Osteoblast (primary cell): ENCODE measurements around the gene ITPA. TPM values are rescaled to one million over a fixed set of nuclear protein-coding genes. Genes with fewer than 3 reads are reported as not detected.
A peak's percentile ranks its signal among the peaks of the same experiment; 100 is the strongest.

Source experiments
- DNase-seq: peaks from one replicate; pipeline ENCODE4 v3.0.0; 2011; ENCODE audit warnings: low spot score, mixed read lengths; ENCODE audit not compliant: insufficient read length; ENCODE audit errors: missing footprints
- H2AFZ ChIP-seq: 2 replicates; pipeline ENCODE4 v1.6.0; 2011; ENCODE audit warnings: mild to moderate bottlenecking, low read length
- H3K27ac ChIP-seq: 2 replicates; pipeline ENCODE4 v1.5.1; 2011; ENCODE audit warnings: mild to moderate bottlenecking, low read depth, low read length, moderate library complexity
- H3K27me3 ChIP-seq: 2 replicates; pipeline ENCODE4 v1.6.0; 2012; ENCODE audit warnings: mild to moderate bottlenecking, control low read depth, inconsistent platforms, low read length, moderate library complexity; ENCODE audit not compliant: insufficient read depth
- H3K36me3 ChIP-seq: 2 replicates; pipeline ENCODE4 v1.5.1; 2011; ENCODE audit warnings: mild to moderate bottlenecking, low read length, control low read depth, moderate library complexity; ENCODE audit not compliant: insufficient read depth
- H3K4me1 ChIP-seq: 2 replicates; pipeline ENCODE4 v1.5.1; 2011; ENCODE audit warnings: mild to moderate bottlenecking, low read length, control low read depth, moderate library complexity; ENCODE audit not compliant: insufficient read depth
- H3K4me2 ChIP-seq: 2 replicates; pipeline ENCODE4 v1.6.0; 2011; ENCODE audit warnings: mild to moderate bottlenecking, low read length; ENCODE audit not compliant: insufficient read depth
- H3K4me3 ChIP-seq: fragments of 200-600 bp; sonication (generic); 3 replicates; pipeline ENCODE4 v1.5.1; 2012; ENCODE audit warnings: mild to moderate bottlenecking, low read length, inconsistent platforms; ENCODE audit not compliant: insufficient read depth
- H3K79me2 ChIP-seq: 2 replicates; pipeline ENCODE4 v1.6.0; 2012; ENCODE audit warnings: mild to moderate bottlenecking, low read length, control low read depth, inconsistent platforms; ENCODE audit not compliant: insufficient read depth
- H3K9me3 ChIP-seq: 2 replicates; pipeline ENCODE4 v1.5.1; 2011; ENCODE audit warnings: low read depth, low read length, control low read depth
- H4K20me1 ChIP-seq: 2 replicates; pipeline ENCODE4 v1.6.0; 2012; ENCODE audit warnings: mild to moderate bottlenecking, low read length, control low read depth; ENCODE audit not compliant: insufficient read depth
- CTCF ChIP-seq: IDR thresholded peaks from 2 replicates; pipeline ENCODE4 v1.5.1; 2011; ENCODE audit warnings: mild to moderate bottlenecking, low read depth, low read length, moderate library complexity; ENCODE audit errors: extremely low read depth
- total RNA-seq: library from RNA; depleted of rRNA; stranded (reverse); fragments of >200 nt; gene quantifications from 2 replicates; pipeline ENCODE4 v1.2.3, GENCODE V29; 2012

ITPA gene
- total RNA-seq, 1 donor, result 34.0 TPM

DNA sequence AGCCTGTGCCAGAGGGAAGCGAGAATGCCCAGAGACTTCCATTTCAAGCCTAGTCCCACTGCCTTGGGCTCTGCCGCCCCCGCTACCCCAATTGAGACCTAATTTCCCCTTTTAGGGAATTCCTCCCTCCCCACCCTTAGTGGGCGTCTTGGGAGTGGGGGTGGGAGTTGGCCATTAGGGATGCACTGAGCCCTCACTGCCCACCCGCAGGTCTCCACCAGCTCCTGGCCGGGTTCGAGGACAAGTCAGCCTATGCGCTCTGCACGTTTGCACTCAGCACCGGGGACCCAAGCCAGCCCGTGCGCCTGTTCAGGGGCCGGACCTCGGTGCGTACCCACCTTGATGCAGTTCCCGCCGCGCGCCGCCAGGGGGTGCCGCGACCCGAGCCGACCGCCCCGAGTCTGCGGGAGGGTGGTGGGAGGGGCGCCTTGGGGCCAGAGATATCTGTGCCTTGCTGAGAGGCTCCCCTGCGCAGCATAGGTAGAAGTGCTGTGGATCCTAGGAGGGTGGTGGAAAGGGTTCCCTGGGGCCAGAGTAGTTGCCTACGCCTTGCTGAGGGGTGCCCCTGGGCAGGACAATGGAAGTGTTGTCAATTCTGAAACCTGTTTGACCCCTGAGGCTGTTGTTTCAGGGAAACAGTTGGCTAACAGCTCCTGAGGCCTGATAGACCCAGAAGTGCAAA lies 9.2 kb downstream of the ITPA start:
- H2AFZ ChIP-seq, result no peak overlapping the region
- H4K20me1 ChIP-seq, result no peaks in the 10 kb centered on the region
- no peaks in the 10 kb centered on the region for H3K9me3 ChIP-seq
- peaks cover 66% of the 10 kb centered on the region for H3K36me3 ChIP-seq
- DNase-seq, result peak; percentile 98
- peak; percentile 70 for TF ChIP-seq CTCF
- no peaks in the 10 kb centered on the region for H3K4me1 ChIP-seq
- H3K4me3 ChIP-seq, result no peak overlapping the region
- H3K27me3 ChIP-seq, result no peaks in the 10 kb centered on the region
- H3K4me2 ChIP-seq, result no peak overlapping the region
- peaks cover 6% of the 10 kb centered on the region for H3K79me2 ChIP-seq
- no peak overlapping the region for H3K27ac ChIP-seq

DNA sequence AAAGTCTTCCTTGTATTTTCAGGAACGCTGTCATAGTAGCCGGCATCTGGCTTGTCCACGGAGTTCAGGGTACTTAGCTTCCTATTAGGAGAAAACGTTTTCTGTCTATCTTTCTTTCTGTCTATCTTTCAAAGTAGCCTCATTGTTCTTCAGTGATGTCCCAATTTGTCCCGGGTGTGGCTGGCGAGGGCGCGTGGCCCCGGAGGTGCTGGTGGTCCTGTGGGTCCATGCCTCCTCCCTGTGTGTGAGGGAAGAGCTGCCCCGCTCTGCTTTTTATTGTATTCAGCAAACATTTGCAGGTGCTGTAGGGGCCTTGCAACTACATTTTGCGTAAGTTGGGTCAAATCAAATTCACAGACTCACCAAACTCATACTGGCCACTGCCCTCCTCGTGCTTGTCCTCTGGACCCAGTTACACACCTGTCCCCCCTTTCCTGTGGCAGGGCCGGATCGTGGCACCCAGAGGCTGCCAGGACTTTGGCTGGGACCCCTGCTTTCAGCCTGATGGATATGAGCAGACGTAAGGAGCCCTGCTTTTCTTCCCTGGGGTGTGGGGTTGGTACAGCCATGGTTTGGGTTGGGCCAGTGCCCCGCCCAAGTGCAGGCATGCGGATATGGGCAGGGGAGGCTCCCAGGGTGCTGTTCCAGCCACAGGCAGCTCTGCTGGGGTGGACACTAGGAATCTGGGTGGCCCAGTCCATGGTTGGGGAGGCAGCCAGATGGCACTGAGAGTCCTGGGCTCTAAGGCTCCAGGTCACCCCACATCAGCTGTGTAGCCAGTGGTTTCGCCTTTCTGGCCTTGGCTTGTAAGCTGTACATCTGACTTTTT lies 12.3 kb downstream of the ITPA start:
- H4K20me1 ChIP-seq, result no peaks in the 10 kb centered on the region
- H3K4me1 ChIP-seq, result no peaks in the 10 kb centered on the region
- H3K27ac ChIP-seq, result no peak overlapping the region
- no peaks in the 10 kb centered on the region for H3K9me3 ChIP-seq
- DNase-seq, result peak; percentile 44
- peaks cover 49% of the 10 kb centered on the region for H3K36me3 ChIP-seq
- no peaks in the 10 kb centered on the region for H3K27me3 ChIP-seq
- no peak overlapping the region for H3K4me3 ChIP-seq
- H3K79me2 ChIP-seq, result no peaks in the 10 kb centered on the region
- TF ChIP-seq CTCF, result no peak
- no peak overlapping the region for H2AFZ ChIP-seq
- no peak overlapping the region for H3K4me2 ChIP-seq

GRCh38 chr20:3222635-3223600 lies 13.6 kb downstream of the ITPA start:
- Histone ChIP-seq H3K4me1 (no peaks in the 10 kb centered on the region), H3K79me2 (no peaks in the 10 kb centered on the region), H4K20me1 (no peaks in the 10 kb centered on the region), H2AFZ (no peak overlapping the region), H3K36me3 (peaks cover 40% of the 10 kb centered on the region), H3K9me3 (no peaks in the 10 kb centered on the region), H3K4me3 (no peak overlapping the region), H3K27me3 (no peaks in the 10 kb centered on the region), H3K27ac (no peak overlapping the region), H3K4me2 (no peak overlapping the region)
- DNase-seq, result peak; percentile 58
- TF ChIP-seq CTCF, result no peak
